Mesothelial cell of epicardium (in vitro differentiated cells): ENCODE data around the gene PTPRG. TPM values are rescaled to one million over a fixed set of nuclear protein-coding genes. Genes with fewer than 3 reads are reported as not detected.

Experiments used
- DNase-seq, 2 experiments: peaks; one replicate each; pipeline ENCODE4 v3.0.0; 2021; ENCODE audit warnings: low spot score in 2 of 2; ENCODE audit not compliant: unreplicated experiment in 2 of 2
- H3K27ac Mint-ChIP-seq: 2 replicates; pipeline ENCODE4 v1.8.0; 2021; ENCODE audit warnings: mixed read lengths
- H3K27me3 Mint-ChIP-seq: 2 replicates; pipeline ENCODE4 v1.8.0; 2021; ENCODE audit warnings: low read depth, mixed read lengths
- H3K36me3 Mint-ChIP-seq: 2 replicates; pipeline ENCODE4 v1.8.0; 2021; ENCODE audit warnings: mixed read lengths
- H3K4me1 Mint-ChIP-seq: 2 replicates; pipeline ENCODE4 v1.8.0; 2021; ENCODE audit warnings: mixed read lengths
- H3K4me3 Mint-ChIP-seq: 2 replicates; pipeline ENCODE4 v1.8.0; 2021; ENCODE audit warnings: mild to moderate bottlenecking, moderate library complexity, mixed read lengths
- H3K9me3 Mint-ChIP-seq: 2 replicates; pipeline ENCODE4 v1.8.0; 2021; ENCODE audit warnings: mixed read lengths
- total RNA-seq: library from RNA; stranded (reverse); gene quantifications from 3 replicates; pipeline ENCODE4 v1.2.1, GENCODE V29; 2021
- TF ChIP-seq, protein P1 (sequence below): fragments of 200-600 bp; sonication (generic); IDR thresholded peaks from one replicate; pipeline ENCODE4 v1.5.0; 2021; ENCODE audit warnings: antibody characterized with exemption; ENCODE audit not compliant: unreplicated experiment

PTPRG gene
- total RNA-seq, 1 donor from 2014 or later, result 40.4 TPM

- Mint-ChIP-seq H3K9me3 (peaks cover 6% of the 10 kb centered on the region), H3K4me1 (peaks cover 40% of the 10 kb centered on the region), H3K36me3 (peaks cover 2% of the 10 kb centered on the region), H3K4me3 (no peak overlapping the region), H3K27ac (peak overlapping the region; percentile 17), H3K27me3 (no peaks in the 10 kb centered on the region)
- TF ChIP-seq, protein P1, sequence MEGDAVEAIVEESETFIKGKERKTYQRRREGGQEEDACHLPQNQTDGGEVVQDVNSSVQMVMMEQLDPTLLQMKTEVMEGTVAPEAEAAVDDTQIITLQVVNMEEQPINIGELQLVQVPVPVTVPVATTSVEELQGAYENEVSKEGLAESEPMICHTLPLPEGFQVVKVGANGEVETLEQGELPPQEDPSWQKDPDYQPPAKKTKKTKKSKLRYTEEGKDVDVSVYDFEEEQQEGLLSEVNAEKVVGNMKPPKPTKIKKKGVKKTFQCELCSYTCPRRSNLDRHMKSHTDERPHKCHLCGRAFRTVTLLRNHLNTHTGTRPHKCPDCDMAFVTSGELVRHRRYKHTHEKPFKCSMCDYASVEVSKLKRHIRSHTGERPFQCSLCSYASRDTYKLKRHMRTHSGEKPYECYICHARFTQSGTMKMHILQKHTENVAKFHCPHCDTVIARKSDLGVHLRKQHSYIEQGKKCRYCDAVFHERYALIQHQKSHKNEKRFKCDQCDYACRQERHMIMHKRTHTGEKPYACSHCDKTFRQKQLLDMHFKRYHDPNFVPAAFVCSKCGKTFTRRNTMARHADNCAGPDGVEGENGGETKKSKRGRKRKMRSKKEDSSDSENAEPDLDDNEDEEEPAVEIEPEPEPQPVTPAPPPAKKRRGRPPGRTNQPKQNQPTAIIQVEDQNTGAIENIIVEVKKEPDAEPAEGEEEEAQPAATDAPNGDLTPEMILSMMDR, result no peak
- DNase-seq, result no peak
Measured at GRCh38 chr3:61626484-61626883, 65.1 kb downstream of the PTPRG start.

GRCh38 chr3:61627768-61628185 is 66.4 kb downstream of the PTPRG start:
- DNase-seq, result no peak
- Mint-ChIP-seq H3K27ac (peak overlapping the region; percentile 41), H3K4me1 (peaks cover 40% of the 10 kb centered on the region)

GRCh38 chr3:61628636-61629035 is 67.3 kb downstream of the PTPRG start:
- Mint-ChIP-seq H3K4me1 (peaks cover 40% of the 10 kb centered on the region), H3K27me3 (no peaks in the 10 kb centered on the region), H3K36me3 (peaks cover 2% of the 10 kb centered on the region), H3K27ac (no peak overlapping the region), H3K4me3 (no peak overlapping the region), H3K9me3 (peaks cover 18% of the 10 kb centered on the region)
- TF ChIP-seq, protein P1, result no peak
- no peak for DNase-seq

More at GRCh38 chr3:61627768-61628185, 66.4 kb downstream of the PTPRG start:
- H3K9me3 Mint-ChIP-seq, result peaks cover 10% of the 10 kb centered on the region
- H3K27me3 Mint-ChIP-seq, result no peaks in the 10 kb centered on the region
- TF ChIP-seq, protein P1, result no peak
- H3K4me3 Mint-ChIP-seq, result no peak overlapping the region
- H3K36me3 Mint-ChIP-seq, result peaks cover 2% of the 10 kb centered on the region

- peaks cover 40% of the 10 kb centered on the region for H3K4me1 Mint-ChIP-seq
- H3K27ac Mint-ChIP-seq, result peak overlapping the region; percentile 17
- TF ChIP-seq, protein P1, result no peak
- H3K9me3 Mint-ChIP-seq, result peaks cover 15% of the 10 kb centered on the region
- H3K4me3 Mint-ChIP-seq, result no peak overlapping the region
- DNase-seq, result no peak
- peaks cover 2% of the 10 kb centered on the region for H3K36me3 Mint-ChIP-seq
- no peaks in the 10 kb centered on the region for H3K27me3 Mint-ChIP-seq
Measured at GRCh38 chr3:61629442-61629841, 68.1 kb downstream of the PTPRG start.

DNA sequence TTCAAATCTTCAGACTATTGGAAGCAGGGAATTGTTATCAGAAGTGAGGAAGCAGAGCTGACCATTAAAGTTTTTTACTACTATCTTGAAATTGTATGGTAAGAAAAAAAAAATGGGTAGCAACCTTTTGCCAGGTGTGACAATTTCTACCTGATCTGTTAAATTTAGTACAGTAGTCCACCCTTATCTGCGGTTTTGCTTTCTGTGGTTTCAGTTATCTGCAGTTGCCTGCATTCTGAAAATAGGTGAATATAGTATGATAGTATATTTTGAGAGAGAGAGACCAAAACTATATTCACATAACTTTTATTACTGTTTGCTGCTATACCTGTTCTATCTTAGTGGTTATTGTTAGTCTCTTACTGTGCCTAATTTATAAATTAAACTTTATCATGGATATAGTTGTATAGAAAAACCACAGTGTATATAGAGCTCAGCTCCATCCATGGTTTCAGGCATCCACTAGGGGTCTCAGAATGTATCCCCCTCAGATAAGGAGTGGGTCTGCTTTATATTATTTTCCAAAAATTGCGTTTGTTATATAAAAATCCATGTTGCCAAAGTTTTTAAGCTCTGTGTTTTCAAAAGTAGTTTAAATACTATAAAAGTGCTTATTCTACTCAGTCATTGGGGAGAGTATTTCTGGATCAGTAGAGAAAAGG is 69.9 kb downstream of the PTPRG start:
- Mint-ChIP-seq H3K27me3 (no peaks in the 10 kb centered on the region), H3K9me3 (peaks cover 12% of the 10 kb centered on the region), H3K36me3 (no peaks in the 10 kb centered on the region), H3K27ac (no peak overlapping the region), H3K4me1 (peaks cover 38% of the 10 kb centered on the region), H3K4me3 (no peak overlapping the region)
- DNase-seq, result no peak
- TF ChIP-seq, protein P1, result no peak
